OCI-LY1 (cell line): ENCODE results near the gene ALKBH1.

Experiments
- H2AFZ ChIP-seq: fragments of 200-600 bp; sonication (generic), shearing (Covaris generic); 2 replicates; pipeline ENCODE4 v1.6.0; 2014; ENCODE audit warnings: antibody characterized with exemption, mild to moderate bottlenecking, low read length
- H3F3A ChIP-seq: fragments of 200-600 bp; sonication (generic), shearing (Covaris generic); 2 replicates; pipeline ENCODE4 v1.6.0; 2014; ENCODE audit warnings: mild to moderate bottlenecking, antibody characterized with exemption, low read length, moderate library complexity; ENCODE audit not compliant: insufficient read depth
- H3K27ac ChIP-seq: fragments of 200-600 bp; sonication (generic); 2 replicates; pipeline ENCODE4 v1.5.1; 2014; ENCODE audit warnings: low read length, mixed run types, mild to moderate bottlenecking, low read depth; ENCODE audit not compliant: poor library complexity, severe bottlenecking
- H3K27me3 ChIP-seq: fragments of 200-600 bp; sonication (generic); 2 replicates; pipeline ENCODE4 v1.6.0; 2014; ENCODE audit warnings: antibody characterized with exemption, mild to moderate bottlenecking, low read length, moderate library complexity; ENCODE audit not compliant: insufficient read depth
- H3K36me3 ChIP-seq: fragments of 200-600 bp; sonication (generic); 2 replicates; pipeline ENCODE4 v1.6.1; 2014; ENCODE audit warnings: mild to moderate bottlenecking, antibody characterized with exemption, low read length, moderate library complexity, mixed read lengths; ENCODE audit not compliant: insufficient read depth
- H3K4me1 ChIP-seq: fragments of 200-600 bp; sonication (generic); 2 replicates; pipeline ENCODE4 v1.5.1; 2014; ENCODE audit warnings: mild to moderate bottlenecking, low read length, moderate library complexity; ENCODE audit not compliant: insufficient read depth, severe bottlenecking
- H3K4me2 ChIP-seq: fragments of 200-600 bp; sonication (generic), shearing (Covaris generic); 2 replicates; pipeline ENCODE4 v1.6.1; 2014; ENCODE audit warnings: low read length
- H3K4me3 ChIP-seq: fragments of 200-600 bp; sonication (generic); 2 replicates; pipeline ENCODE4 v1.5.1; 2014; ENCODE audit warnings: low read length, low read depth, mild to moderate bottlenecking, mixed read lengths; ENCODE audit not compliant: poor library complexity, severe bottlenecking
- H3K79me2 ChIP-seq: fragments of 200-600 bp; shearing (Covaris generic); 2 replicates; pipeline ENCODE4 v1.6.1; 2016; ENCODE audit warnings: mixed run types, low read length, mixed read lengths; ENCODE audit not compliant: insufficient read depth
- H3K9ac ChIP-seq: fragments of 200-600 bp; sonication (generic), shearing (Covaris generic); 2 replicates; pipeline ENCODE4 v1.6.1; 2014; ENCODE audit warnings: mild to moderate bottlenecking, low read length, mixed read lengths
- H3K9me2 ChIP-seq: fragments of 200-600 bp; sonication (generic), shearing (Covaris generic); 2 replicates; pipeline ENCODE4 v1.6.1; 2014; ENCODE audit warnings: low read depth, mild to moderate bottlenecking, low read length, mixed read lengths
- H3K9me3 ChIP-seq: fragments of 200-600 bp; shearing (Covaris generic); 2 replicates; pipeline ENCODE4 v1.6.1; 2014; ENCODE audit warnings: low read length, mixed read lengths
- H4K20me1 ChIP-seq: fragments of 200-600 bp; sonication (generic), shearing (Covaris generic); 2 replicates; pipeline ENCODE4 v1.6.0; 2016; ENCODE audit warnings: mild to moderate bottlenecking, low read length; ENCODE audit not compliant: insufficient read depth
- CTCF ChIP-seq: fragments of 200-600 bp; sonication (generic), shearing (Covaris generic); IDR thresholded peaks from 2 replicates; pipeline ENCODE4 v1.5.1; 2017; ENCODE audit warnings: mild to moderate bottlenecking, antibody characterized with exemption, low read length, moderate library complexity, mixed read lengths
- EZH2 ChIP-seq: fragments of 200-600 bp; sonication (generic), shearing (Covaris generic); IDR thresholded peaks from 2 replicates; pipeline ENCODE4 v1.8.0; 2017; ENCODE audit warnings: borderline replicate concordance, mixed run types, mild to moderate bottlenecking, antibody characterized with exemption, low read length, moderate library complexity, mixed read lengths

The ALKBH1 gene

GRCh38 chr14:77630111-77630510, 77.7 kb downstream of the ALKBH1 start:
- Histone ChIP-seq H3K4me1 (no peaks in the 10 kb centered on the region), H3K9me2 (no peaks in the 10 kb centered on the region), H3K27me3 (no peaks in the 10 kb centered on the region; the same call in 1 of the 2 replicates), H4K20me1 (no peaks in the 10 kb centered on the region), H3K9ac (no peak overlapping the region), H3K36me3 (no peaks in the 10 kb centered on the region; the same call in 1 of the 2 replicates), H3F3A (no peaks in the 10 kb centered on the region), H3K27ac (no peak overlapping the region), H2AFZ (no peak overlapping the region), H3K79me2 (no peaks in the 10 kb centered on the region), H3K4me3 (no peak overlapping the region), H3K4me2 (no peak overlapping the region), H3K9me3 (peaks cover 30% of the 10 kb centered on the region)
- TF ChIP-seq CTCF (no peak), EZH2 (no peak)

- H3K4me1 ChIP-seq, result no peaks in the 10 kb centered on the region
- H3K27me3 ChIP-seq, result no peaks in the 10 kb centered on the region
- H3K36me3 ChIP-seq, result no peaks in the 10 kb centered on the region
- H3K9me3 ChIP-seq, result peaks cover 5% of the 10 kb centered on the region; the same call in 1 of the 2 replicates
- H3K9me2 ChIP-seq, result no peaks in the 10 kb centered on the region
- TF ChIP-seq EZH2 (no peak), CTCF (no peak)
- no peaks in the 10 kb centered on the region for H3F3A ChIP-seq
- H3K4me3 ChIP-seq, result no peak overlapping the region
- no peak overlapping the region for H2AFZ ChIP-seq
- no peak overlapping the region for H3K27ac ChIP-seq
- no peak overlapping the region for H3K4me2 ChIP-seq
- H3K79me2 ChIP-seq, result no peaks in the 10 kb centered on the region
- no peaks in the 10 kb centered on the region for H4K20me1 ChIP-seq
- H3K9ac ChIP-seq, result no peak overlapping the region
Measured at GRCh38 chr14:77625360-77625759, 82.5 kb downstream of the ALKBH1 start.

- H3K4me2 ChIP-seq, result no peak overlapping the region
- H4K20me1 ChIP-seq, result no peaks in the 10 kb centered on the region
- H3K27ac ChIP-seq, result no peak overlapping the region
- no peaks in the 10 kb centered on the region for H3K27me3 ChIP-seq
- no peaks in the 10 kb centered on the region for H3F3A ChIP-seq
- no peaks in the 10 kb centered on the region for H3K79me2 ChIP-seq
- no peak overlapping the region for H3K9ac ChIP-seq
- no peaks in the 10 kb centered on the region for H3K36me3 ChIP-seq
- H3K4me3 ChIP-seq, result no peak overlapping the region
- H3K4me1 ChIP-seq, result no peaks in the 10 kb centered on the region
- no peaks in the 10 kb centered on the region for H3K9me3 ChIP-seq
- no peak overlapping the region for H2AFZ ChIP-seq
- no peaks in the 10 kb centered on the region for H3K9me2 ChIP-seq
- TF ChIP-seq CTCF, result no peak
- no peak for TF ChIP-seq EZH2
Measured at GRCh38 chr14:77623201-77623600, 84.6 kb downstream of the ALKBH1 start.
